Measurements from ENCODE around the gene SRP9. TPM values are rescaled to one million over a fixed set of nuclear protein-coding genes. Genes with fewer than 3 reads are reported as not detected.
A peak's percentile ranks its signal among the peaks of the same experiment; 100 is the strongest.
"Not testable (repeated sequence)": the region's sequence is repeated elsewhere in the genome, so short reads cannot be mapped to it uniquely, and the experiment has no call there.

SRP9 gene
- total and polyA plus RNA-seq, 11 donors, result 147 to 211 (median 171) TPM

DNA sequence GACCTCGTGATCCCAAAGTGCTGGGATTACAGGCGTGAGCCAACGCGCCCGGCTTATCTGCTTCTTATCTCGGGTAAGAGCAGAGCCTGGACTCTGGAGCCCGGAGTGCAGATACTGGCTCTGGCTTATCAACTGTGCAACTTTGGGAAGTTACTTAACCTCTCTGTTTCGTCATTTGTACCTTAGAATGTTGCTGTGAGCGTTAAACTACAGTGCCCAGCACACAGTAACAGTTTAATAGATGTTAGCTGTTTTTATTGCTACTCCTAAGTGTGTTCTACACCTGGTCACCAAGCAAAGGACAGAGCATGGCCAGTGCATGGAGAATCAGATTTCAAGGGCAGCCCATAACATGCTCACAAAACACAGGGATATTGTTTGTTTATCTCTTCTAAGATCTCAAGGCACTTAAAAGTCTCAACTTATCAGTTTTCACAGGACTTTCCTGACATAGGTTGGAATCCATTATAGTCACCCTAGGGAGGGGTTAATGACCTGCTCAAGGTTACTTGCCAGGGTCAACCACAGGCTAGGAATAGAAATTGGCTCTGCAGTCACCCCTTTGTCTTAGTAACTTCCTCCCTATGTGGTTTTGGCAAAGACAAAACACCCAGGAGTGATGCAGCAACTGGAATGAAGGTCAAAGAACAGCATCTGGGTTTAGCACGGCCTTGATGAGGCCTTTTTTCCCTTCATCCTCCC, 22.5 kb upstream of the SRP9 start:
- no peak for TF ChIP-seq POLR2A (IDR thresholded peaks at IDR 0.05)
- TF ChIP-seq, protein P1, sequence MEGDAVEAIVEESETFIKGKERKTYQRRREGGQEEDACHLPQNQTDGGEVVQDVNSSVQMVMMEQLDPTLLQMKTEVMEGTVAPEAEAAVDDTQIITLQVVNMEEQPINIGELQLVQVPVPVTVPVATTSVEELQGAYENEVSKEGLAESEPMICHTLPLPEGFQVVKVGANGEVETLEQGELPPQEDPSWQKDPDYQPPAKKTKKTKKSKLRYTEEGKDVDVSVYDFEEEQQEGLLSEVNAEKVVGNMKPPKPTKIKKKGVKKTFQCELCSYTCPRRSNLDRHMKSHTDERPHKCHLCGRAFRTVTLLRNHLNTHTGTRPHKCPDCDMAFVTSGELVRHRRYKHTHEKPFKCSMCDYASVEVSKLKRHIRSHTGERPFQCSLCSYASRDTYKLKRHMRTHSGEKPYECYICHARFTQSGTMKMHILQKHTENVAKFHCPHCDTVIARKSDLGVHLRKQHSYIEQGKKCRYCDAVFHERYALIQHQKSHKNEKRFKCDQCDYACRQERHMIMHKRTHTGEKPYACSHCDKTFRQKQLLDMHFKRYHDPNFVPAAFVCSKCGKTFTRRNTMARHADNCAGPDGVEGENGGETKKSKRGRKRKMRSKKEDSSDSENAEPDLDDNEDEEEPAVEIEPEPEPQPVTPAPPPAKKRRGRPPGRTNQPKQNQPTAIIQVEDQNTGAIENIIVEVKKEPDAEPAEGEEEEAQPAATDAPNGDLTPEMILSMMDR (IDR thresholded peaks at IDR 0.05), result no peak
- Histone ChIP-seq H3K27me3 (no peaks in the 10 kb centered on the region), H3K36me3 (no peaks in the 10 kb centered on the region), H3K4me1 (peaks cover 0 to 71% (median 43%) of the 10 kb centered on the region in 12 donors), H3K4me3 (no peak overlapping the region), H3K9me3 (no peaks in the 10 kb centered on the region), H3K27ac (peak overlapping the region; percentile 53 to 92 (median 76))
- intact Hi-C loops (cut with DNase I), result loop anchor here in 3 of 10 donors (5.0 to 10.0 kb wide), 3 partner anchors 58 to 103 kb away; partner anchors contain the start of gene ENAH (in 1 of the 3)
- ATAC-seq, result peak; percentile 81 to 93 (median 88)
- WGBS, 4 donors, result 15 to 23% (median 17%) methylated on average over 10 of the region's 10 CpGs
- peak; percentile 48 to 74 (median 64) for DNase-seq

DNA sequence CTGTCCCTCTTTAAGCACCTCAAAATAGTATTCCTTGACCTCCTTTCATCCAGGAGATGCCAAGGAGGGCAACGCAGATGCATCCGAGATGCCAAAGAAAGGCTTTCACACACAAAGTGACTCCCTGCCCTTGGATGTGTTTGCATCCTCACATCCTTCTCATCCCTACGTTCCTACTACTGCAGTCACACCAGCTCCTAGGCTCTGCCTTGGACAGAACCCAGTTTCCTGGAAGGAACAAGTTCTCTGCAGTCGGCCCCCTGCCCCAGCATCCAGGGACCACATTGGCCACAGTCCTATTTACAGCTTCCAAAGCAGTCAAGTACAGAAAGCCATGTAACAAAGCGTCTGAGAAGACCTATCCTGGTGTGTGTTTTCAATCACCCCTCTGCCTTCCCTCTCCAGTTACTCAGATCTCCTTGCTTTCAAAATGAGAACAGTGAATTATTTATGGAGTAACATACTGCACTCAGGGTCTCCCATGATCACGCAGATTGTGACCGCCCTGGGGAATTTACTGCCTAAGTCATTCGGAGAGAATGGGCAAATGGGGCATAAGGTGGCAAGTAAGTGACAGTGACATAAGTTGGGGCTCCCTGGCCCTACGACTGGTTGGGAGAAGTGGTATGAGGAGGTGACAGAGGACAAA, 21.8 kb upstream of the SRP9 start:
- H3K4me3 ChIP-seq, result no peak overlapping the region
- no peaks in the 10 kb centered on the region for H3K9me3 ChIP-seq
- H3K4me1 ChIP-seq, result peaks cover 0 to 66% (median 38%) of the 10 kb centered on the region in 12 donors
- 36 to 59% (median 47%) methylated on average over 9 of the region's 9 CpGs for WGBS, 4 donors
- ATAC-seq (peak in 2 of 4 donors; percentile 16 to 28), DNase-seq (peak in 1 of 5 donors; percentile 57)
- H3K27ac ChIP-seq, result peak overlapping the region; percentile 53 to 92 (median 76)
- no peaks in the 10 kb centered on the region for H3K36me3 ChIP-seq
- intact Hi-C loops (cut with DNase I), result loop anchor here in 1 of 10 donors (10.0 kb wide), 1 partner anchor 61 kb away; no protein-coding TSS in a partner anchor
- H3K27me3 ChIP-seq, result no peaks in the 10 kb centered on the region
- TF ChIP-seq, protein P1 (IDR thresholded peaks at IDR 0.05), result no peak
- TF ChIP-seq POLR2A (IDR thresholded peaks at IDR 0.05), result no peak

DNA sequence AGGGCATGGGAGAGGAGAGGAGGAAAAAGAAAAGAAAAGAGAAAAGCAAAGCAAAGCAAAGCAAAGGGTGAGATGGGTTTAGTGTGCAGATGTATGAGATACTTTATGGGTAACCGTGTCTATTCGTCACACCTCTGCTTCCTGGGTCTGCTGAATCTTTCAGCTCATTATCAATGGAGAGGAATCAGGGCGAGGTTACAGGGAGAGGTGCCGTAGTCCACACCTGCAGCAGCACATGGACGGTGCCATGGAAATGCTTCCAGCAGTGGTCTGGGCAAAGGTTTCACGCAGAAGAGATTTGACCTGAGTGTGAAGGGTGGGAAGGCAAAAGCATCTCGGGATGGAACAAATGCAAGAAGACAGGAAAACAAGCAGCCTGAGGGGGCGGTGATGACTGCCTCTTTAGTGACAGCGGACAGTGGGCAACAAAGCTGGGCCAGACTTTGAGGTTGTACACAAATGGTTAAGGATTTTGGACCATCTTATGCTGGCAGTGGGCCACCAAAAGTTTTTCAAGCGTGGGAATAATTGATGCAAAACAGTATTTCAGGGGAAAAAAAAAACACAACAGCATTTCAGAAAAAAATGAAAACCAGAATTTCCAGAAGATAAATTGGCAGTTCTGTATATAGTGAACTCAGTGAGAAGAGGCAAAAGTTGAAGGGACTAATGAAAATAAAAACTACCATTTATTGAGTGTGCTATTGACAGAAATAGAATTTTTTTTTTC, 19.5 kb upstream of the SRP9 start:
- TF ChIP-seq, protein P1 (IDR thresholded peaks at IDR 0.05), result no peak
- TF ChIP-seq POLR2A (IDR thresholded peaks at IDR 0.05), result no peak
- intact Hi-C loops (cut with DNase I), result loop anchor here in 1 of 10 donors (10.0 kb wide), 1 partner anchor 63 kb away; no protein-coding TSS in a partner anchor
- Histone ChIP-seq H3K27me3 (no peaks in the 10 kb centered on the region), H3K4me3 (no peak overlapping the region), H3K4me1 (peaks cover 0 to 60% (median 42%) of the 10 kb centered on the region in 12 donors), H3K9me3 (no peaks in the 10 kb centered on the region), H3K36me3 (no peaks in the 10 kb centered on the region), H3K27ac (peak overlapping the region in 6 of 12 donors; percentile 15 to 58 (median 22))
- 74 to 82% (median 76%) methylated on average over 10 of the region's 10 CpGs for WGBS, 4 donors
- ATAC-seq (no peak), DNase-seq (no peak)

DNA sequence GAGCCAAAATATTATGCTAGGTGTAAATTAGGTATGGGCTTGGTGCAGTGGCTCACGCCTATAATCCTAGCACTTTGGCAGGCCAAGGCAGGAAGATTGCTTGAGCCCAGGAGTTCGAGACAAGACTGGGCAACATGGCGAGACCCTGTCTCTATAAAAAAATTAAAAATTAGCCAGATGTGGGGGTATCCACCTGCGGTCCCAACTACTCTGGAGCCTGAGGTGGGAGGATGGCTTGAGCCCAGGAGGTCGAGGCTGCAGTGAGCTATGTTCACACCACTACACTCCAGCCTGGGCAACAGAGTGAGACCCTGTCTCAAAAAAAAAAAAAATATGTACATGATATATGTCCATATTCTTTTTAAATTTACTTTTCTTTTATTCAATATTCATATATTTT, 17.7 kb upstream of the SRP9 start:
- H3K27me3 ChIP-seq, ATAC-seq, H3K27ac ChIP-seq, DNase-seq, H3K36me3 ChIP-seq, H3K4me3 ChIP-seq, H3K9me3 ChIP-seq: not testable (repeated sequence)
- intact Hi-C loops (cut with DNase I), result loop anchor here in 3 of 10 donors (5.0 to 10.0 kb wide), 2 partner anchors 65 to 108 kb away; partner anchors contain the start of gene ENAH (in 1 of the 3)
- WGBS, 4 donors, result 95 to 97% (median 97%) methylated on average over 5 of the region's 5 CpGs
- peaks cover 3 to 70% (median 51%) of the 10 kb centered on the region in 12 donors for H3K4me1 ChIP-seq

Data from heart left ventricle (tissue), 16 donors.